Measurements from ENCODE around the gene MICALL2. TPM values are rescaled to one million over a fixed set of nuclear protein-coding genes. Genes with fewer than 3 reads are reported as not detected.

The MICALL2 gene
- total RNA-seq, 8 experiments from 2014 or later: 1.4 to 16.7 (median 6.5) TPM

- Histone ChIP-seq H3K4me1 (replicated peaks in 1 of 2) (no peaks in the 10 kb centered on the region), H3K27ac (no peak overlapping the region), H3K4me3 (no peak overlapping the region)
- WGBS, 10 experiments: 85 to 100% methylated on average over 1 to 4 of the region's 25 CpGs; no CpG with 5 or more reads in 8 of the 10 experiments
- in situ Hi-C loops (cut with MboI; ENCODE audit: low pct_unique_long_range_greater_than_20kb in 2 of 9, low sequenced_read_pairs in 9 of 9, unreplicated experiment in 9 of 9): no loop called here
- ATAC-seq (replicated peaks in 6 of 8): no peak
Measured at GRCh38 chr7:1487466-1487865, 28.2 kb upstream of the MICALL2 start.

- 84 to 100% (median 97%) methylated on average over 1 to 9 of the region's 23 CpGs; no CpG with 5 or more reads in 5 of the 10 experiments for WGBS, 10 experiments
- Histone ChIP-seq H3K4me1 (replicated peaks in 1 of 2) (no peaks in the 10 kb centered on the region), H3K27ac (no peak overlapping the region), H3K4me3 (no peak overlapping the region)
- ATAC-seq (replicated peaks in 6 of 8): no peak
- in situ Hi-C loops (cut with MboI; ENCODE audit: low pct_unique_long_range_greater_than_20kb in 2 of 9, low sequenced_read_pairs in 9 of 9, unreplicated experiment in 9 of 9): no loop called here
Measured at GRCh38 chr7:1486571-1486970, 27.3 kb upstream of the MICALL2 start.

GRCh38 chr7:1485156-1485555 is 25.9 kb upstream of the MICALL2 start:
- ATAC-seq (replicated peaks in 6 of 8): no peak
- H3K4me1 ChIP-seq (replicated peaks in 1 of 2): no peaks in the 10 kb centered on the region
- in situ Hi-C loops (cut with MboI; ENCODE audit: low pct_unique_long_range_greater_than_20kb in 2 of 9, low sequenced_read_pairs in 9 of 9, unreplicated experiment in 9 of 9): no loop called here
- no peak overlapping the region for H3K4me3 ChIP-seq
- no peak overlapping the region for H3K27ac ChIP-seq
- 93 to 100% (median 98%) methylated on average over 2 to 9 of the region's 19 CpGs; no CpG with 5 or more reads in 6 of the 10 experiments for WGBS, 10 experiments

- in situ Hi-C loops (cut with MboI; ENCODE audit: low pct_unique_long_range_greater_than_20kb in 2 of 9, low sequenced_read_pairs in 9 of 9, unreplicated experiment in 9 of 9): no loop called here
Measured at GRCh38 chr7:1484569-1484968, 25.3 kb upstream of the MICALL2 start.

GRCh38 chr7:1483536-1484505 is 24.6 kb upstream of the MICALL2 start:
- no peak for ATAC-seq (replicated peaks in 6 of 8)
- H3K4me3 ChIP-seq: no peak overlapping the region
- in situ Hi-C loops (cut with MboI; ENCODE audit: low pct_unique_long_range_greater_than_20kb in 2 of 9, low sequenced_read_pairs in 9 of 9, unreplicated experiment in 9 of 9): no loop called here
- H3K4me1 ChIP-seq (replicated peaks in 1 of 2): no peaks in the 10 kb centered on the region
- H3K27ac ChIP-seq: no peak overlapping the region
- 75 to 100% (median 93%) methylated on average over 2 to 15 of the region's 65 CpGs; no CpG with 5 or more reads in 5 of the 10 experiments for WGBS, 10 experiments

More at GRCh38 chr7:1484569-1484968, 25.3 kb upstream of the MICALL2 start:
- WGBS, 10 experiments: 86 to 100% (median 90%) methylated on average over 1 to 7 of the region's 12 CpGs; no CpG with 5 or more reads in 7 of the 10 experiments
- H3K4me3 ChIP-seq: no peak overlapping the region
- no peaks in the 10 kb centered on the region for H3K4me1 ChIP-seq (replicated peaks in 1 of 2)
- peak in 1 of 8 experiments; percentile 8 for ATAC-seq (replicated peaks in 6 of 8)
- no peak overlapping the region for H3K27ac ChIP-seq

GRCh38 chr7:1483079-1483478 is 23.8 kb upstream of the MICALL2 start:
- 100% methylated on average over 3 of the region's 22 CpGs; no CpG with 5 or more reads in 9 of the 10 experiments for WGBS, 10 experiments
- no peak overlapping the region for H3K27ac ChIP-seq
- ATAC-seq (replicated peaks in 6 of 8): no peak
- in situ Hi-C loops (cut with MboI; ENCODE audit: low pct_unique_long_range_greater_than_20kb in 2 of 9, low sequenced_read_pairs in 9 of 9, unreplicated experiment in 9 of 9): no loop called here
- H3K4me1 ChIP-seq (replicated peaks in 1 of 2): no peaks in the 10 kb centered on the region
- no peak overlapping the region for H3K4me3 ChIP-seq

GRCh38 chr7:1481300-1481699 is 22.0 kb upstream of the MICALL2 start:
- Histone ChIP-seq H3K4me3 (no peak overlapping the region), H3K27ac (no peak overlapping the region), H3K4me1 (replicated peaks in 1 of 2) (no peaks in the 10 kb centered on the region)
- in situ Hi-C loops (cut with MboI; ENCODE audit: low pct_unique_long_range_greater_than_20kb in 2 of 9, low sequenced_read_pairs in 9 of 9, unreplicated experiment in 9 of 9): no loop called here
- peak in 2 of 8 experiments; percentile 1 to 10 for ATAC-seq (replicated peaks in 6 of 8)
- 90 to 100% (median 98%) methylated on average over 4 to 8 of the region's 20 CpGs; no CpG with 5 or more reads in 7 of the 10 experiments for WGBS, 10 experiments

- in situ Hi-C loops (cut with MboI; ENCODE audit: low pct_unique_long_range_greater_than_20kb in 2 of 9, low sequenced_read_pairs in 9 of 9, unreplicated experiment in 9 of 9): no loop called here
- Histone ChIP-seq H3K4me1 (replicated peaks in 1 of 2) (no peaks in the 10 kb centered on the region), H3K27ac (no peak overlapping the region), H3K4me3 (no peak overlapping the region)
- 68% methylated on average over 6 of the region's 12 CpGs; no CpG with 5 or more reads in 9 of the 10 experiments for whole genome bisulfite sequencing, 10 experiments
- ATAC-seq (replicated peaks in 6 of 8): no peak
Measured at GRCh38 chr7:1480670-1481069, 21.4 kb upstream of the MICALL2 start.

GRCh38 chr7:1479287-1479686 is 20.0 kb upstream of the MICALL2 start:
- WGBS, 10 experiments: 98% methylated on average over 9 of the region's 24 CpGs; no CpG with 5 or more reads in 9 of the 10 experiments
- in situ Hi-C loops (cut with MboI; ENCODE audit: low pct_unique_long_range_greater_than_20kb in 2 of 9, low sequenced_read_pairs in 9 of 9, unreplicated experiment in 9 of 9): no loop called here
- no peaks in the 10 kb centered on the region for H3K4me1 ChIP-seq (replicated peaks in 1 of 2)
- H3K27ac ChIP-seq: no peak overlapping the region
- ATAC-seq (replicated peaks in 6 of 8): no peak
- H3K4me3 ChIP-seq: no peak overlapping the region

GRCh38 chr7:1478480-1478879 is 19.2 kb upstream of the MICALL2 start:
- WGBS, 10 experiments: no CpG with 5 or more reads among the region's 19 CpGs
- Histone ChIP-seq H3K4me1 (replicated peaks in 1 of 2) (no peaks in the 10 kb centered on the region), H3K27ac (no peak overlapping the region), H3K4me3 (no peak overlapping the region)
- ATAC-seq (replicated peaks in 6 of 8): no peak
- in situ Hi-C loops (cut with MboI; ENCODE audit: low pct_unique_long_range_greater_than_20kb in 2 of 9, low sequenced_read_pairs in 9 of 9, unreplicated experiment in 9 of 9): no loop called here

GRCh38 chr7:1476859-1477258 is 17.6 kb upstream of the MICALL2 start:
- in situ Hi-C loops (cut with MboI; ENCODE audit: low pct_unique_long_range_greater_than_20kb in 2 of 9, low sequenced_read_pairs in 9 of 9, unreplicated experiment in 9 of 9): no loop called here
- Histone ChIP-seq H3K4me3 (no peak overlapping the region), H3K27ac (no peak overlapping the region), H3K4me1 (replicated peaks in 1 of 2) (no peaks in the 10 kb centered on the region)
- ATAC-seq (replicated peaks in 6 of 8): no peak
- WGBS, 10 experiments: 82 to 100% (median 95%) methylated on average over 1 to 10 of the region's 15 CpGs; no CpG with 5 or more reads in 5 of the 10 experiments

GRCh38 chr7:1475991-1476390 is 16.7 kb upstream of the MICALL2 start:
- 90 to 100% methylated on average over 2 to 3 of the region's 22 CpGs; no CpG with 5 or more reads in 8 of the 10 experiments for WGBS, 10 experiments
- no peak overlapping the region for H3K4me3 ChIP-seq
- no peaks in the 10 kb centered on the region for H3K4me1 ChIP-seq (replicated peaks in 1 of 2)
- in situ Hi-C loops (cut with MboI; ENCODE audit: low pct_unique_long_range_greater_than_20kb in 2 of 9, low sequenced_read_pairs in 9 of 9, unreplicated experiment in 9 of 9): no loop called here
- H3K27ac ChIP-seq: no peak overlapping the region
- no peak for ATAC-seq (replicated peaks in 6 of 8)

GRCh38 chr7:1475393-1475792 is 16.1 kb upstream of the MICALL2 start:
- ATAC-seq (replicated peaks in 6 of 8): no peak
- in situ Hi-C loops (cut with MboI; ENCODE audit: low pct_unique_long_range_greater_than_20kb in 2 of 9, low sequenced_read_pairs in 9 of 9, unreplicated experiment in 9 of 9): no loop called here
- H3K27ac ChIP-seq: no peak overlapping the region
- no peaks in the 10 kb centered on the region for H3K4me1 ChIP-seq (replicated peaks in 1 of 2)
- H3K4me3 ChIP-seq: no peak overlapping the region
- WGBS, 10 experiments: 91 to 100% (median 94%) methylated on average over 3 to 12 of the region's 17 CpGs; no CpG with 5 or more reads in 7 of the 10 experiments
